SW 1271 (cell line): ENCODE results near the gene SFMBT2.

ENCODE experiments used
- DNase-seq, 2 experiments: peaks; one replicate each; lab custom pipeline; 2025; lab: John Stamatoyannopoulos, UW

The SFMBT2 gene

GRCh38 chr10:7135188-7135587, 275.6 kb downstream of the SFMBT2 start:
- DNase-seq = no peak

DNA sequence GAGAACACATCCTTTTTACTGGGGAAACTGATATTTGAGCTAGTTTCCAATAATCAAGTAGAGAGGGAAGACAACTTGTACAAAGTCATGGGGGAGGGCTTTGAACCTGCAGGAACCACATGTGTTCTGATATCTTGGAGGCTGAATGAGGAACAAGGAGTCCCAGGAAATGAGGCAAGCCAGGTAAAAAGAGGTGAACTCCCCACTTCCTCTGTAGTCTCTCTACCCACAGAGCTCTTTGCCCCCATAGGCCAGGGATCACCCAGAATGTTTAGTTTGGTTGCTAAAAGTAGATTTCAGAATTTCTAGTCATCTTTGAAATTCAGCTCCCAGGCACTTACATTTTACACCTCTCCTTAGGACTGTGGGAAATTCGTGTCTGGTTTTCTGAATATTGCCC, 276.4 kb downstream of the SFMBT2 start:
- no peak for DNase-seq

DNA sequence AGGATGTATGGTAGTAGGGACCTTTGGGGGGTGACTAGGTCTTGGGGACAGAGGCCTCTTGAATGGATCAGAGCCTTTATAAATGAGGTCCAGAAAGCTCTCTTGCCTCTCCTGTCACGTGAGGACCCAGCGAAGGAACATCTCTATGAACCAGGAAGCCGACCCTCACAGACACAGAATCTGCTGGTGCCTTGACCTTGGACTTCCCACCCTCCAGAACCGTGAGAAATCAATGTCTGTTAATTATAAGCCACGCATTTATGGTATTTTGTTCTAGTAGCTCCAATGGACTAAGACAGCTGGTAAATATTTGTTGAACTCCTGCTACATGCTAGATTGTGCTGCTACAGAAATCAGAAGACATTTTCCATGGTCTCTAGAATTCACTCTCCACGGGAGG, 276.9 kb downstream of the SFMBT2 start:
- no peak for DNase-seq

DNA sequence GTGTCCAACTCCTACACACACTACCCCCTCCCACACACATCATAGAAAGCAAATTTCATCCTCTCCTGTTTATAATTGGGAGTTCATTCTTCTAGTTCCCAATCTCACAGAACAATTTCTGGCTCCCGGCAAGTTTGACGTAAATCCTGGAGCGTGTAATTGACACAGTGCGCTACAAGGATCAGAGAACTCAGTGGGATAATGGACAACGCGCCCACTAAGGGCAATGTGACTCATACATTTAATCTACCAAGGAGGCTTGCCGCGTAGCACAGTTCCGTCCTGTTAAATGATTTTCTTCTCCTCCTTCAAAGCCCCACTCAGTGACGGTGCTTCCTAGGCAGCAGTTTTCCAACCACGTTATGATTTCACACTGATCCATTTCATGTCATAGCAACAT, 277.6 kb downstream of the SFMBT2 start:
- DNase-seq = no peak

GRCh38 chr10:7130191-7130911, 280.5 kb downstream of the SFMBT2 start:
- DNase-seq = no peak

- no peak for DNase-seq
Observed at GRCh38 chr10:7123774-7124173, 287.1 kb downstream of the SFMBT2 start.

DNA sequence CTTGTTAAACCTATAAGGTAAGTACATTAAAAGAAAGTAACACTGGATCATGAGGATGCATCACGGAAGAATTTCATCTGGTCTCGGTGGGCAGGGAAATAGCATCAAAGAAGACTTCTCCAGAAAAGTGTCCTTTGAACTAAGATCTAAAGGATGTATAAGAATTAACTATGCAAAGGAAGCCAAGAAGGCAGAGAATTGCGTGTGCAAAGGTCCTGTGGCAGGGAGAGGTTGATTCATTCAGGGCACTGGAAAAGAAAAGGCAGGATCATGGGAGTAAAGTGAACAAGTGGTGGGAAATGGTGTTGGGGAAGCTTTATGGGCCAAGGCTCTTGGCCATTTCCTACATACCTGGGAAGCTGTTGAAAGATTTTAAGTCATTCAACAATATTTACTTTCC, 288.3 kb downstream of the SFMBT2 start:
- no peak for DNase-seq

DNA sequence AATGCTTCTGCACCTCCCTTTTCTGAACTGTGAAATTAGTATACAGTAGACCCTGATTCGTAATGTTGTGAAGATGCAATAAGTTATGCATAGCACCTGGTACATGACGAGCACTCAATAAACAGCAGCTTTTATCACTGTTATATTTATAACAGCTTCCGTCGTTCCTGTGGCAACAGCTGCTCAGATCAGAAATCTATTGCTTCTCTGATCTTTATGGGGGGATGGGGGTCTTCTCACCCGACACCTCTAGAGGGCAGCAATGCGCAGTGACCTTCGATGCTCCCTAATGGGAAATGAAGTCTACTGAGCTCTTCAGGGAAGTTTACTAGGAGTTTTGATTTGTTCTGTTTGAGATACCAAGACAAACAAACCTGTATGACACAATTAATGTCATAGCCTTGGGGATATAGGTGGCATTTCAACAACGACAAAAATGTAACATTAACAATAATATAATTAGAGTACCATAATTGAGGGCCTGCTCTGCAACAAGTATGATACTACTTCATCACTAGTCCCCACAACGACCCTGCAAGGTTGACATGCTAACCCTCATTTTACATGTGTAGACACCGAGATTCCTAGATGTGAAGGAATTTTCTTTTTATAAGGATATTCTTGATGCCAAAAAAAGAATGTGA, 289.6 kb downstream of the SFMBT2 start:
- DNase-seq = peak in 1 of 2 experiments; percentile 32

DNA sequence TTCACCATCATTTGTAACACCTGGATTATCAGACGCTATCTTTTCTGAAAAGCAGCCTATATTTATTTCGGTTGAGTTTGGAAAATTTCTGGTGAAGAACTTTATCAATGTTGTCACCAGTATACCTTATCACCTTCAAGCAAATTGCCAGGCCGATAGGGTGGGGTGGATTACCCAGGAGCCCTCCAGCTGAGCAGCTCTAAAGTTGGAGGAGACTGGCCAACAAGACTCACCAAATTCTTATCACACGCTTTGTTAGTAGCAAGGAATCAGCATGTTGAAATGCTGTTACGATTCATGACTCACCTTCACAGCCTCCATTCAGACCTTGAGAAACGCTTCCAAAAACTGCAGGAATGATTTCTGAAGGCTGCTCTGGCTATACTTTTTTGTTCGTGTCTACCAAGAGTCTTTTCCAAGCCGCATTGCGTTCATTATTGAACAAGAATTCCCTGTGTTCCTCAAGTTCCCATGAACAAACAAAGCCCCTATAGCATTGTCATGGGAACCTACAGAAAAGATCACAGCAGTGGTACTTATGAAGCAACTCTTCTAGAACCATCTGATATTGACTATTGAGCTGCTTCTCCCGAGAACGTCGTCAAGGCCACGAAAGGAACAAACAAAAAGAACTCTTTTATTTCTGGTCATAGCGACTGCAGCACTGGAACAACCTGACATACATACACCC, 291.4 kb downstream of the SFMBT2 start:
- no peak for DNase-seq

DNA sequence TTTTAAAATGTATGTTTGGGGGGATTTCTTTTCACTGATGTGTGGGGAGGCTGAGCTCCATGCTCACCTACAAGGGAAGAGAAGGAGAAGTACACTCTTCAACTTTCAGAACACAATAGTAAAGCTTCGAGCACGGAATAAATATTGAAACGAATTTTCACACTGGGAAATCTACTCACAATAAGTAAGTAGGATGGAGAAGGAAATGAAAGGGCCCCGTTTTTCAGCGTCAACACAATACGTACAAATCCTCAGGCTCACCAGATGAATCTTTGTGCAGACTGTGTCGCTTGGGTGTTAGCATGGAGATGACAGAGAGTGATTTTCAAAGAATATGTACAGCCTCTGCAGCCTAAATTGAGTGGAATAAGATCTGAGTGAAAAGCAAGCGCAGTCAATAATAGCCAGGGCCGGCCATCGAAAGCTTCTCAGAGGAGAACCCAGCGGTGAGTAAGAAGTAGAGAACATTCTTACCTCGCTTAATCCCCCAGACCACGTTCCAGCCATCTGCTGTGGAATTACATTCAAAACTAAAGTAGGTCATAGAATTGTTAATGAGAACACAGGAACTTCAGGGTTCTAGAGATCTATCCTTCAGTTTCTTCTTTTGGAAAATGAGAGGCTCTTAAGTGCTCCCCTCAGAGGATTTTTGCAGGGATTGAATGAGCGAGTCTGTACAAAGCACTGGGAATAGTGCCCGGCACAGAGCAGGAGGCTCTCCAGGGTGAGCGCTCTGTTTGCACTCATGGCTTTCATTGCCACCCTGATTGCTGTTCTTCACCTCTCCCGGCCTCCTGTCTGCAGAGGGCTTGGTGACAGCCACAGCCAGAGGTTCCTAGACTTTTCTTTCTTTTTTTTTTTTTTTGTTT, 292.8 kb downstream of the SFMBT2 start:
- no peak for DNase-seq

DNA sequence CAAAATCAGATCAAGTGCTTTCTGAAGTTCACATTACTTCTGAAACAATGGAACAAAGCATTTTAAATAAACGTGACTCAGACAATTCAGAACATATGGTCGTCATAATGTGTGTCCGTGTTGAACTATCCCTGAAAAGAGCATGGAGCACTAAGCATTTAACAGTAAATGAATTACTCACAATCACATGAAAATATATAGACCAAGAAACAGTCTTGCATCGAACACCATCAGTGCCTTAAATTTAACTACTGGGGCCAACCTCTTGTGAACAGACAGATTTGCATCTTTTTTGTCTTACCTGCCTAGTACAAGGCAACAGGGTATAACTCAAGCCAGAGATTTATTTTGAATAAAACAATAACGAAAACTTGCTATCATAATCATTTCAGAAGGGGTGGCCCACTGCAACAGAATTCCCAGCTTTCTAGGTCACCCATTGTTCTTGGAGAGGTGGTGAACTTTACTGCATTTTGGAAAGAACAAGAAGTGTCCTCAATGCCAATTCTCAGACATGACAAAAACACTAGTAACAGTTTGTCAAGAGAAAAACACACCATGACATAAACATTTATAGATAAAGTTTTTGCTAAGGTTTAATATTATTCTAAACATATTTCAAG, 293.5 kb downstream of the SFMBT2 start:
- DNase-seq = no peak

GRCh38 chr10:7111561-7111960, 299.3 kb downstream of the SFMBT2 start:
- DNase-seq = no peak

- no peak for DNase-seq
Observed at GRCh38 chr10:7111089-7111488, 299.7 kb downstream of the SFMBT2 start.
